Astrocyte (in vitro differentiated cells and primary cell): Measurements from ENCODE around the gene ATP10A. TPM values are rescaled to one million over a fixed set of nuclear protein-coding genes. Genes with fewer than 3 reads are reported as not detected.

Experiments
- DNase-seq: peaks from one replicate; pipeline ENCODE4 v3.0.0-alpha.2; 2010; ENCODE audit warnings: low read depth
- FAIRE-seq: peaks from 2 replicates; lab custom pipeline; 2011; peaks lifted over from hg19 to GRCh38; lab: Jason Lieb, UNC
- H2AFZ ChIP-seq: 2 replicates; pipeline ENCODE4 v1.6.0; 2012; ENCODE audit warnings: low read depth, low read length, inconsistent platforms
- H3K27ac ChIP-seq: 2 replicates; pipeline ENCODE4 v1.5.1; 2011; ENCODE audit warnings: low read depth, low read length, inconsistent platforms
- H3K27me3 ChIP-seq: 2 replicates; pipeline ENCODE4 v1.6.0; 2011; ENCODE audit warnings: low read length, inconsistent platforms; ENCODE audit not compliant: insufficient read depth
- H3K36me3 ChIP-seq: 2 replicates; pipeline ENCODE4 v1.5.1; 2011; ENCODE audit warnings: low read length, inconsistent platforms; ENCODE audit not compliant: insufficient read depth
- H3K4me1 ChIP-seq: 2 replicates; pipeline ENCODE4 v1.5.1; 2011; ENCODE audit warnings: low read length, inconsistent platforms; ENCODE audit not compliant: insufficient read depth
- H3K4me2 ChIP-seq: 2 replicates; pipeline ENCODE4 v1.6.0; 2012; ENCODE audit warnings: low read length, inconsistent platforms
- H3K4me3 ChIP-seq: 2 replicates; pipeline ENCODE4 v1.5.1; 2011; ENCODE audit warnings: low read depth, mild to moderate bottlenecking, low read length, inconsistent platforms; ENCODE audit not compliant: insufficient read depth
- H3K79me2 ChIP-seq: 2 replicates; pipeline ENCODE4 v1.6.0; 2012; ENCODE audit warnings: mild to moderate bottlenecking, low read length, inconsistent platforms; ENCODE audit not compliant: insufficient read depth
- H3K9ac ChIP-seq: 2 replicates; pipeline ENCODE4 v1.6.0; 2012; ENCODE audit warnings: mild to moderate bottlenecking, low read length, inconsistent platforms
- H3K9me3 ChIP-seq: 2 replicates; pipeline ENCODE4 v1.5.1; 2012; ENCODE audit warnings: low read depth, mild to moderate bottlenecking, low read length, inconsistent platforms; ENCODE audit not compliant: insufficient read depth
- H4K20me1 ChIP-seq: 2 replicates; pipeline ENCODE4 v1.6.0; 2012; ENCODE audit warnings: low read length, inconsistent platforms; ENCODE audit not compliant: insufficient read depth
- H3K27ac Mint-ChIP-seq: one replicate; pipeline ENCODE4 v1.8.0; 2021; ENCODE audit warnings: mild to moderate bottlenecking, mixed read lengths; ENCODE audit not compliant: unreplicated experiment
- H3K27me3 Mint-ChIP-seq: one replicate; pipeline ENCODE4 v1.8.0; 2021; ENCODE audit warnings: low read depth, mixed read lengths; ENCODE audit not compliant: unreplicated experiment
- H3K36me3 Mint-ChIP-seq: one replicate; pipeline ENCODE4 v1.8.0; 2021; ENCODE audit warnings: low read depth, mixed read lengths; ENCODE audit not compliant: unreplicated experiment
- H3K4me1 Mint-ChIP-seq: one replicate; pipeline ENCODE4 v1.8.0; 2021; ENCODE audit warnings: low read depth, mixed read lengths; ENCODE audit not compliant: unreplicated experiment
- H3K4me3 Mint-ChIP-seq: one replicate; pipeline ENCODE4 v1.8.0; 2021; ENCODE audit warnings: mild to moderate bottlenecking, moderate library complexity, mixed read lengths; ENCODE audit not compliant: unreplicated experiment
- H3K9me3 Mint-ChIP-seq: one replicate; pipeline ENCODE4 v1.8.0; 2021; ENCODE audit warnings: mild to moderate bottlenecking, mixed read lengths; ENCODE audit not compliant: unreplicated experiment
- CTCF ChIP-seq: IDR thresholded peaks from 2 replicates; pipeline ENCODE4 v1.5.1; 2011; ENCODE audit warnings: low read depth, mild to moderate bottlenecking, inconsistent platforms, low read length, moderate library complexity; ENCODE audit not compliant: insufficient read depth
- EZH2 ChIP-seq: IDR thresholded peaks from 2 replicates; pipeline ENCODE4 v1.6.1; 2012; ENCODE audit warnings: mild to moderate bottlenecking, low read length, inconsistent platforms; ENCODE audit not compliant: insufficient read depth
- total RNA-seq: library from RNA; stranded (reverse); gene quantifications from 2 replicates; pipeline ENCODE4 v1.2.1, GENCODE V29; 2021

Gene ATP10A
- total RNA-seq, 1 donor from 2014 or later: 21.1 TPM

GRCh38 chr15:25682340-25682739, 180.8 kb downstream of the ATP10A start:
- Histone ChIP-seq H3K4me2 (no peak overlapping the region), H3K9me3 (no peaks in the 10 kb centered on the region), H4K20me1 (no peaks in the 10 kb centered on the region), H3K27ac (no peak overlapping the region), H3K36me3 (peaks cover 6% of the 10 kb centered on the region), H3K9ac (no peak overlapping the region), H2AFZ (peak overlapping the region; percentile 7), H3K79me2 (no peaks in the 10 kb centered on the region), H3K4me3 (no peak overlapping the region), H3K27me3 (no peaks in the 10 kb centered on the region), H3K4me1 (peaks cover 20% of the 10 kb centered on the region)
- no peaks in the 10 kb centered on the region for H3K27me3 Mint-ChIP-seq
- peaks cover 18% of the 10 kb centered on the region for H3K4me1 Mint-ChIP-seq
- H3K27ac Mint-ChIP-seq: no peak overlapping the region
- FAIRE-seq (no peak), DNase-seq (no peak)
- no peak overlapping the region for H3K4me3 Mint-ChIP-seq
- H3K9me3 Mint-ChIP-seq: no peaks in the 10 kb centered on the region
- H3K36me3 Mint-ChIP-seq: peaks cover 43% of the 10 kb centered on the region
- no peak for TF ChIP-seq EZH2
- TF ChIP-seq CTCF: no peak

GRCh38 chr15:25680686-25681025, 182.5 kb downstream of the ATP10A start:
- no peak overlapping the region for H3K27ac Mint-ChIP-seq
- FAIRE-seq: no peak

More at GRCh38 chr15:25680686-25681025, 182.5 kb downstream of the ATP10A start:
- Mint-ChIP-seq H3K27me3 (no peaks in the 10 kb centered on the region), H3K4me3 (no peak overlapping the region), H3K4me1 (peaks cover 18% of the 10 kb centered on the region), H3K36me3 (peaks cover 43% of the 10 kb centered on the region), H3K9me3 (no peaks in the 10 kb centered on the region)
- Histone ChIP-seq H3K27me3 (no peaks in the 10 kb centered on the region), H3K4me1 (peaks cover 20% of the 10 kb centered on the region), H3K36me3 (peaks cover 6% of the 10 kb centered on the region), H3K4me2 (no peak overlapping the region), H3K27ac (no peak overlapping the region), H4K20me1 (no peaks in the 10 kb centered on the region), H3K79me2 (no peaks in the 10 kb centered on the region), H3K9me3 (no peaks in the 10 kb centered on the region), H3K4me3 (no peak overlapping the region), H2AFZ (no peak overlapping the region), H3K9ac (no peak overlapping the region)
- DNase-seq: no peak
- no peak for TF ChIP-seq CTCF
- TF ChIP-seq EZH2: no peak
